Motor neuron (in vitro differentiated cells): ENCODE data around the gene PPP1R10. TPM values are rescaled to one million over a fixed set of nuclear protein-coding genes. Genes with fewer than 3 reads are reported as not detected.
A peak's percentile ranks its signal among the peaks of the same experiment; 100 is the strongest.

Experiments used
- ATAC-seq, 8 experiments: fragments of 200-7000 bp; cut with Tn5 transposase; replicated peaks in 6 of 8; 2 replicates each; pipeline ENCODE4 v1.8.0; 2021; ENCODE audit warnings: mild to moderate bottlenecking in 8 of 8, moderate library complexity in 8 of 8
- H3K27ac ChIP-seq, 2 donors: fragments of 250-450 bp; sonication (Bioruptor Pico); 2 replicates each; pipeline ENCODE4 v1.9.0; 2021; ENCODE audit warnings: antibody characterized with exemption in 2 of 2, mild to moderate bottlenecking in 2 of 2, moderate library complexity in 1 of 2
- H3K4me1 ChIP-seq, 2 donors: fragments of 250-450 bp; sonication (Bioruptor Pico); replicated peaks in 1 of 2; 2 replicates each; pipeline ENCODE4 v1.6.1; 2021; ENCODE audit warnings: antibody characterized with exemption in 2 of 2, mild to moderate bottlenecking in 2 of 2, moderate library complexity in 1 of 2
- H3K4me3 ChIP-seq, 5 donors: fragments of 250-450 bp; sonication (Bioruptor Pico); 2 replicates each; pipeline ENCODE4 v1.9.0; 2021; ENCODE audit warnings: antibody characterized with exemption in 5 of 5, mild to moderate bottlenecking in 5 of 5, moderate library complexity in 4 of 5
- WGBS, 10 experiments: fragments of 450-650 bp; shearing (Covaris generic); methylation state at CpG; one replicate each; pipeline ENCODE4 v1.0.0; 2022; 5-methylcytosine and 5-hydroxymethylcytosine counted together
- in situ Hi-C, 9 experiments: fragments of 400-800 bp; cut with MboI; loops; one replicate each; pipeline ENCODE4 v1.15.0; 2021; ENCODE audit warnings: low sequenced_read_pairs in 9 of 9, low pct_unique_long_range_greater_than_20kb in 2 of 9; ENCODE audit not compliant: unreplicated experiment in 9 of 9
- total RNA-seq, 8 experiments: library from RNA; unstranded; fragments of 300-600 nt; gene quantifications; 2 replicates each; pipeline versions ENCODE4 v1.2.3 to v1.2.4, GENCODE V29; 2022

The PPP1R10 gene
- total RNA-seq, 8 experiments from 2014 or later: 21.2 to 126 (median 45.9) TPM

GRCh38 chr6:30645989-30646388 lies 28.9 kb upstream of the PPP1R10 start:
- Histone ChIP-seq H3K27ac (no peak overlapping the region), H3K4me3 (peak overlapping the region in 1 of 5 donors; percentile 94), H3K4me1 (peaks cover 10 to 13% of the 10 kb centered on the region in 2 donors)
- ATAC-seq: no peak
- in situ Hi-C loops: no loop called here
- WGBS, 10 experiments: 33 to 100% (median 80%) methylated on average over 1 of the region's 1 CpG; no CpG with 5 or more reads in 5 of the 10 experiments

DNA sequence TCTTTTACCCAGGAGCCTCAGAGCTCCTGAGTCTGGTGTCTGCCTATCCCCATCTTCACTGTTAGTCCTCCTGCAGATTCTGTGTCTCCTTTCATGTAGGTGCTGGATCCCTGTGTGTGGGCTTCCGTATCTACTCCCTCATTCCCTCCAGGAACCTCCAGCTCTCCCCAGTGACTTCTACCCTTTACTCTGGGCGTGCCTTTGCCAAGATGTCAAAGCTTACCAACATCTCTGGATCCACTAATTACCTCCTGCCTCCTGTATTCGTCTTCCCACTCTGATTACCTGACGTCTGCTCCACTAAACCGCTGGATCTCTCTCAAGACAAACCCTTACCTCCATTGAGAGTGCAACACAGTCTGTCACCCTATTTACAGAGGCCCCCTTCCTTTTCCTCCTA lies 27.7 kb upstream of the PPP1R10 start:
- in situ Hi-C loops: no loop called here
- no peak for ATAC-seq
- H3K4me3 ChIP-seq: no peak overlapping the region
- H3K27ac ChIP-seq: no peak overlapping the region
- 67 to 100% (median 88%) methylated on average over 1 to 5 of the region's 5 CpGs; no CpG with 5 or more reads in 1 of the 10 experiments for WGBS, 10 experiments
- peaks cover 10 to 13% of the 10 kb centered on the region in 2 donors for H3K4me1 ChIP-seq

- Histone ChIP-seq H3K4me3 (no peak overlapping the region), H3K27ac (no peak overlapping the region), H3K4me1 (peaks cover 10 to 13% of the 10 kb centered on the region in 2 donors)
- ATAC-seq: no peak
- in situ Hi-C loops: no loop called here
- WGBS, 10 experiments: 88 to 100% (median 100%) methylated on average over 1 to 2 of the region's 2 CpGs; no CpG with 5 or more reads in 4 of the 10 experiments
Observed at GRCh38 chr6:30643656-30644055, 26.6 kb upstream of the PPP1R10 start.

- no peak for ATAC-seq
- H3K4me3 ChIP-seq: no peak overlapping the region
- H3K27ac ChIP-seq: no peak overlapping the region
- H3K4me1 ChIP-seq: peaks cover under 1 to 4% of the 10 kb centered on the region in 2 donors
- in situ Hi-C loops: no loop called here
- 83 to 100% (median 100%) methylated on average over 1 of the region's 1 CpG; no CpG with 5 or more reads in 6 of the 10 experiments for whole genome bisulfite sequencing, 10 experiments
Observed at GRCh38 chr6:30641048-30641447, 24.0 kb upstream of the PPP1R10 start.

DNA sequence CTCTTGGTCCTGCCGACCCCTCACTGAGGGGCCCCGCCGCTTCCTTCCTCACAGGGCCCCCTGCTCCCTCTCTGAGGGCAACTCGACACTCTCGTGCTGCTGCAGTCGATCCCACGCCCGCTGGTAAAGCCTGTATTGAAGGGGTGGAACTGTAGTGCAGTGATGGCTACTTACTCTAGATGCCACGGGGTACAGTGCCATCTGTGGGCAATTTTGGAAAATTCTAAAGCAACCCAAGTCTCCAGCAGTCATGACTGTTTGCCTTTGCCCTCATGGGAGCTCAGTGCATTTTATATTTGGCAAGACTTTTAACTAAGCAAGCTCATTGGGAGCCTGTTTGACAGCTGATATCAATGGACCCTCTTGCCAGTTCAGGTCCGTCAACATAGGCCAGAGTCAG lies 23.4 kb upstream of the PPP1R10 start:
- no peak for ATAC-seq
- H3K4me3 ChIP-seq: no peak overlapping the region
- H3K27ac ChIP-seq: no peak overlapping the region
- 60 to 100% (median 91%) methylated on average over 1 to 8 of the region's 10 CpGs; no CpG with 5 or more reads in 2 of the 10 experiments for WGBS, 10 experiments
- in situ Hi-C loops: no loop called here
- H3K4me1 ChIP-seq: no peaks in the 10 kb centered on the region

- H3K4me1 ChIP-seq: no peaks in the 10 kb centered on the region
- 93 to 100% (median 96%) methylated on average over 3 of the region's 3 CpGs; no CpG with 5 or more reads in 3 of the 10 experiments for WGBS, 10 experiments
- H3K4me3 ChIP-seq: no peak overlapping the region
- no peak for ATAC-seq
- in situ Hi-C loops: no loop called here
- no peak overlapping the region for H3K27ac ChIP-seq
Observed at GRCh38 chr6:30635834-30636233, 18.8 kb upstream of the PPP1R10 start.

DNA sequence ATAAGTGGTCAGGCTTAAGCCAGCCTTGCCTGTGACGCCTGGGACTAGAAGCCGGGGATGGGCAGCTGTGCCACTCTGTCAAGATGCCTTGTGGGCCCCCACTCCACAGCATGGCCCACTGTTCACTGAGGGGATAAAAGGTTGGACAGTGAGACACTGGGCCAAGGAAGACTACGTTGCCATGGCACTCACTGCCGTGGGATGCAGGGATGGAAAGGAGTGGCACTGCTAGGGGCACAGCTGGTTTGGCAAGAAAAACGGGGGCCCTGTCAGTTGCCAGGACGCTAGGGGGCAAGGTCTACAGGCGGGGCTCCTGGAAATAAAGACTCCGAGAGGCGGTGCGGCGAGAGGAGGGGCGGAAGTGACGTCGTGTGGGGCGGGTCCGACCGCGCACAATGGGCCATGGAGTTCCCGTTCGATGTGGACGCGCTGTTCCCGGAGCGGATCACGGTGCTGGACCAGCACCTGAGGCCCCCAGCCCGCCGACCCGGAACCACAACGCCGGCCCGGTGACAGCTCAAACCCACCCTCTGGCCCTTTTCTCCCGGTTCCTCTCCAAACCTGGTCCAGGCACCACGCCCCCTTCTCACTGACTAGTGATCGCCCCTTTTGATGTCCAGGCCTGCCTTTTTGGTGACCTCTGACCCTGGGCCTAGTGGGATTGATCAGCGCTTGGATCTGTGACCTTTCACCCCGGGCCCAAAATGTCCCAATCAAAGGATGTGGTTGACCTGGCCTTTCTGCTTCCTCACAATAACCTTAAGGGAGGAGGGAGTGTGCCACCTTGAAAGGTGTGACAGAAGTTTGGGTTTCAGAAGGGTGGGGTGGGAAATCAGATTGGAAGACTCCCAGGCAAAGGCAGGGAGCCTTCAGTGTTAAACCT lies 9.7 kb upstream of the PPP1R10 start, which contains the start of gene ATAT1:
ATAT1 (plus strand) TSS at position 391 of the 883 bp plus-strand sequence.
- Histone ChIP-seq H3K4me3 (peak within 1 kb of the TSS; percentile 57 to 74 (median 66)), H3K4me1 (peaks cover 10 to 11% of the 10 kb centered on the region in 2 donors), H3K27ac (peak within 1 kb of the TSS; percentile 95)
- 0 to 10% (median 0%) methylated on average over 1 to 10 of the region's 36 CpGs; no CpG with 5 or more reads in 7 of the 10 experiments for WGBS, 10 experiments
- ATAC-seq: peak; percentile 95 to 99 (median 98)
- in situ Hi-C loops: no loop called here

DNA sequence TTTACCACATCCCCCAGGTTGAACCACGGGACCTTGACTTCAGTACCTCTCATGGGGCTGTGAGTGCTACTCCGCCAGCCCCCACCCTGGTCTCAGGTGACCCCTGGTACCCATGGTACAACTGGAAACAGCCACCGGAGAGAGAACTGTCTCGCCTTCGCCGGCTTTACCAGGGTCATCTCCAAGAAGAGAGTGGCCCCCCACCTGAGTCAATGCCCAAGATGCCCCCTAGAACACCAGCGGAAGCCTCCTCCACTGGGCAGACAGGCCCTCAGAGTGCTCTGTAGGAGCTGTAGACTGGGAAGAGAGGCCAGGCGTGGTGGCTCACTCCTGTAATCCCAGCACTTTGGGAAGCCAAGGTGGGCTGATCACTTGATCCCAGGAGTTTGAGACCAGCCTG lies 8.5 kb upstream of the PPP1R10 start:
- ATAC-seq: no peak
- 90 to 100% (median 100%) methylated on average over 1 to 7 of the region's 8 CpGs; no CpG with 5 or more reads in 3 of the 10 experiments for WGBS, 10 experiments
- in situ Hi-C loops: no loop called here
- H3K4me1 ChIP-seq: peaks cover 10 to 11% of the 10 kb centered on the region in 2 donors
- no peak overlapping the region for H3K4me3 ChIP-seq
- no peak overlapping the region for H3K27ac ChIP-seq

GRCh38 chr6:30619561-30619960 lies 2.5 kb upstream of the PPP1R10 start:
- WGBS, 10 experiments: 90 to 100% (median 100%) methylated on average over 1 to 10 of the region's 11 CpGs; no CpG with 5 or more reads in 1 of the 10 experiments
- ATAC-seq: no peak
- no peak overlapping the region for H3K4me3 ChIP-seq
- in situ Hi-C loops: no loop called here
- H3K4me1 ChIP-seq: peaks cover 0 to 8% of the 10 kb centered on the region in 2 donors
- no peak overlapping the region for H3K27ac ChIP-seq

GRCh38 chr6:30618270-30618797 lies 1.3 kb upstream of the PPP1R10 start:
- in situ Hi-C loops: no loop called here
- peak overlapping the region; percentile 99 for H3K27ac ChIP-seq
- ATAC-seq: peak in 3 of 8 experiments; percentile 2 to 9 (median 8)
- peak overlapping the region; percentile 57 to 99 (median 66) for H3K4me3 ChIP-seq
- 0 to 20% (median 9%) methylated on average over 1 to 7 of the region's 8 CpGs for WGBS, 10 experiments
- peaks cover 10 to 20% of the 10 kb centered on the region in 2 donors for H3K4me1 ChIP-seq

GRCh38 chr6:30617565-30618269 lies 674 bp upstream of the PPP1R10 start, which contains the start of gene MRPS18B:
Gene MRPS18B (plus strand): TSS chr6:30617840. CDS start chr6:30617866, 26 bp downstream.
- Histone ChIP-seq H3K4me1 (peaks cover 10 to 23% of the 10 kb centered on the region in 2 donors), H3K4me3 (peak within 1 kb of the TSS; percentile 73 to 99 (median 86)), H3K27ac (peak within 1 kb of the TSS; percentile 99)
- ATAC-seq: peak; percentile 69 to 89 (median 84)
- WGBS, 10 experiments: 0 to 10% (median 2%) methylated on average over 2 to 17 of the region's 34 CpGs
- in situ Hi-C loops: no loop called here

- H3K4me1 ChIP-seq: peaks cover 10 to 23% of the 10 kb centered on the region in 2 donors
- in situ Hi-C loops: no loop called here
- 0 to 20% (median 0%) methylated on average over 2 to 10 of the region's 10 CpGs; no CpG with 5 or more reads in 1 of the 10 experiments for whole genome bisulfite sequencing, 10 experiments
- peak overlapping the region; percentile 73 to 99 (median 86) for H3K4me3 ChIP-seq
- peak overlapping the region; percentile 96 to 99 for H3K27ac ChIP-seq
- ATAC-seq: no peak
Observed at GRCh38 chr6:30615958-30616810, 859 bp downstream of the PPP1R10 start.
